ENCODE results near the gene TTYH3. TPM values are rescaled to one million over a fixed set of nuclear protein-coding genes. Genes with fewer than 3 reads are reported as not detected.

The TTYH3 gene
- total RNA-seq, 4 donors from 2014 or later: 16.7 to 23.8 (median 21.4) TPM

DNA sequence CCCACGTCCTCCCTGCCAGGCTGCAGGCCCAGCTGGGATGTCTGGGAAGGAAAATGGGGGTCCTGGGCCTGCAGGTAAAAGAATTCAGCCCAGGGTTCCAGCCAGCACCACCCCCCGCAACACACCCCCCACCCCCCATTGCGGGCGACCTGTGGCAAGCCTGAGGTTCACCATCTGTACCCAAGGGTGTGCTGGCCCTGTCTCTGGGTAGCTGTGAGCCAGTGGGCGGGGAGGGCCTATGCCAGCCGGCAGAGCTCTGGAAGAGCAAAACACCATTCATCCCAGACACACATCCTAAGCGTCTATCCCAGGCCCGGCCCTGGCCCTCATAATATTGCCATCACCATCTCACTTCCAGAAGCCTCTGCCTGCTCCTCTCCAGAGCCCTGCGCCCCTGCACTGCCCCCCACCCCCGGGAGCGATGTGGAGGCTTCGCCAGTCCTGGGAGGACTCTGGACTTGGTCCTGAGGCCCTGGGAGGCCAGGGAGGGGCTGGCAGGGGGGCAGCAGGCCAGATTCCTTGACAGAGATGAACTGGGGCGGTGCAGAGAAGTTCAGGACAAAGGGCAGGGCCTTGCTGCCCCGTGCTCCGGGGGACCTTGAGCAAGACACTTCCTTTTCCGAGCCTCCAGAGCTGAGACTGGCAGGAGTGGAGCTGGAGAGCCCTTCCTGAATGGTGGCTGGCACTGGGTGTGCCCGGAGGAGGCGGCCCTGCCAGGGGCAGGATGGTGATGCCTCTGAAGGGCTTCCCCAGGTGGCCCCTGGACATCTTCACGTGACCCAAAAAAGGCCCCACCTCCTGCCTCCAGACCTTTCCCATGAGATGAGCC is 8.7 kb upstream of the TTYH3 start:
- 52 to 56% methylated on average over 10 to 11 of the region's 19 CpGs for WGBS, 2 donors
- no peak for DNase-seq
- no peaks in the 10 kb centered on the region for H3K27me3 ChIP-seq
- peaks cover 36 to 62% of the 10 kb centered on the region in 2 donors for H3K4me1 ChIP-seq
- TF ChIP-seq POLR2A (IDR thresholded peaks at IDR 0.05): no peak
- TF ChIP-seq, protein P1, sequence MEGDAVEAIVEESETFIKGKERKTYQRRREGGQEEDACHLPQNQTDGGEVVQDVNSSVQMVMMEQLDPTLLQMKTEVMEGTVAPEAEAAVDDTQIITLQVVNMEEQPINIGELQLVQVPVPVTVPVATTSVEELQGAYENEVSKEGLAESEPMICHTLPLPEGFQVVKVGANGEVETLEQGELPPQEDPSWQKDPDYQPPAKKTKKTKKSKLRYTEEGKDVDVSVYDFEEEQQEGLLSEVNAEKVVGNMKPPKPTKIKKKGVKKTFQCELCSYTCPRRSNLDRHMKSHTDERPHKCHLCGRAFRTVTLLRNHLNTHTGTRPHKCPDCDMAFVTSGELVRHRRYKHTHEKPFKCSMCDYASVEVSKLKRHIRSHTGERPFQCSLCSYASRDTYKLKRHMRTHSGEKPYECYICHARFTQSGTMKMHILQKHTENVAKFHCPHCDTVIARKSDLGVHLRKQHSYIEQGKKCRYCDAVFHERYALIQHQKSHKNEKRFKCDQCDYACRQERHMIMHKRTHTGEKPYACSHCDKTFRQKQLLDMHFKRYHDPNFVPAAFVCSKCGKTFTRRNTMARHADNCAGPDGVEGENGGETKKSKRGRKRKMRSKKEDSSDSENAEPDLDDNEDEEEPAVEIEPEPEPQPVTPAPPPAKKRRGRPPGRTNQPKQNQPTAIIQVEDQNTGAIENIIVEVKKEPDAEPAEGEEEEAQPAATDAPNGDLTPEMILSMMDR (IDR thresholded peaks at IDR 0.05): no peak
- H3K27ac ChIP-seq: no peak overlapping the region
- no peak overlapping the region for H3K4me3 ChIP-seq (replicated peaks in 1 of 3)
- H3K36me3 ChIP-seq: no peaks in the 10 kb centered on the region
- no peaks in the 10 kb centered on the region for H3K9me3 ChIP-seq
- intact Hi-C loops (cut with DNase I): no loop called here

DNA sequence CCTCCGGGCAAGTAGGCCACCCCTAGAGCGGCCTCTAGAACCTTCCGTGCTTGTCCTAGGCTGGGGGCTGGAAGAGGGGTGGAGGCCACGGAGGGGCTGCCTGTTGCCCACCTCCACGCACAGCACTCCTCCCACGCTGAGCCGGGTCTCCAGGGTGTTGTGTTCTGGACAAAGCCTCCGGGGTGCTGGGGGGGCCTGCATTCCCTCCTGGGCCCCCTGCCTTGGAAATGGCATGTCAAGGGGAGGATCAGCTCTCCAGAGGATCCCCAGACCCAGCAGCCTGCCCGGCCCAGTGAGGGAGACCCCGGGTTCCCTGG is 8.1 kb upstream of the TTYH3 start:
- WGBS, 2 donors: 92 to 93% methylated on average over 5 to 8 of the region's 10 CpGs
- intact Hi-C loops (cut with DNase I): no loop called here
- Histone ChIP-seq H3K4me1 (peaks cover 32 to 58% of the 10 kb centered on the region in 2 donors), H3K9me3 (no peaks in the 10 kb centered on the region), H3K27ac (no peak overlapping the region), H3K27me3 (no peaks in the 10 kb centered on the region), H3K4me3 (replicated peaks in 1 of 3) (no peak overlapping the region), H3K36me3 (no peaks in the 10 kb centered on the region)
- no peak for DNase-seq
- no peak for TF ChIP-seq POLR2A (IDR thresholded peaks at IDR 0.05)
- TF ChIP-seq, protein P1 (IDR thresholded peaks at IDR 0.05): no peak

DNA sequence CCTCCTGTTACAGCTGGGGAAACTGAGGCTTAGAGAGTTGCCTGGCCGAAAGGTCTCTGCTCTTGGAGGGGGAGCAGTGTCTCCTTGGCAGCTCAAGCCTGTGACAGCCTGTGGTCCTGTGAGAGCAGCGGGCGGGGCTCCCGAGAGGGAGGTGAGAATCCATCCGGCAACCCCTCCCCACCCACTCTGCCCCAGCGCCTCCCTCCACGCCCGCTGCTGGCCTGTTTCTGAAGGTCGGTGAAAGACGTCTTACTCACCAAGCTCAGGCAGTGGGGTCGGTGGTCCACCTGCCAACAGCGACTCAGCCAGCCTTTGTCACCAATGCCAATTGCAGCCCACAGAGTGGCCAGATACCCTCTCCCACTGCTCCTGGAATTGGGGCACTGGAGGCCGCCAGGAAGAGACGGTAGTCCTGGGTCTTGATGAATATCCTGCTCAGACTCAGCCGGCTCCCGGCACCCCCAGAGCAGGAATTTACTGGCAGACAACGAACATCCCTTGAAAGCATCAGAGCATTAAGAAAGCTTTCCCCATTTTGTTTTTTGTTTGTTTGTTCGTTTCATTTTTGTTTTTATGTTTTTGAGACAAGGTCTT is 7.4 kb upstream of the TTYH3 start:
- peak in 1 of 2 donors; percentile 46 for DNase-seq
- intact Hi-C loops (cut with DNase I): no loop called here
- TF ChIP-seq, protein P1 (IDR thresholded peaks at IDR 0.05): no peak
- TF ChIP-seq POLR2A (IDR thresholded peaks at IDR 0.05): no peak
- H3K9me3 ChIP-seq: no peaks in the 10 kb centered on the region
- H3K4me3 ChIP-seq (replicated peaks in 1 of 3): no peak overlapping the region
- 49 to 70% methylated on average over 14 to 18 of the region's 18 CpGs for whole genome bisulfite sequencing, 2 donors
- H3K27me3 ChIP-seq: no peaks in the 10 kb centered on the region
- H3K27ac ChIP-seq: no peak overlapping the region
- peaks cover 27 to 53% of the 10 kb centered on the region in 2 donors for H3K4me1 ChIP-seq
- no peaks in the 10 kb centered on the region for H3K36me3 ChIP-seq

GRCh38 chr7:2626498-2627117 is 5.2 kb upstream of the TTYH3 start:
- TF ChIP-seq, protein P1 (IDR thresholded peaks at IDR 0.05): no peak
- TF ChIP-seq POLR2A (IDR thresholded peaks at IDR 0.05): no peak
- no peak overlapping the region for H3K4me3 ChIP-seq (replicated peaks in 1 of 3)
- intact Hi-C loops (cut with DNase I): no loop called here
- H3K27me3 ChIP-seq: no peaks in the 10 kb centered on the region
- H3K36me3 ChIP-seq: no peaks in the 10 kb centered on the region
- H3K27ac ChIP-seq: no peak overlapping the region
- H3K4me1 ChIP-seq: peaks cover 38 to 59% of the 10 kb centered on the region in 2 donors
- no peaks in the 10 kb centered on the region for H3K9me3 ChIP-seq
- no peak for DNase-seq
- 76% methylated on average over 13 to 17 of the region's 20 CpGs for WGBS, 2 donors

Data from thyroid gland (tissue), 4 donors.